HL-60/S4 (cell line): Measurements from ENCODE around the gene DHCR7.

Source experiments
- in situ Hi-C: fragments of 300-500 bp; cut with MboI; formaldehyde crosslinking; loops from 2 replicates; pipeline ENCODE4 v1.14.3; 2022; ENCODE audit warnings: low sequenced_read_pairs

DHCR7 gene

DNA sequence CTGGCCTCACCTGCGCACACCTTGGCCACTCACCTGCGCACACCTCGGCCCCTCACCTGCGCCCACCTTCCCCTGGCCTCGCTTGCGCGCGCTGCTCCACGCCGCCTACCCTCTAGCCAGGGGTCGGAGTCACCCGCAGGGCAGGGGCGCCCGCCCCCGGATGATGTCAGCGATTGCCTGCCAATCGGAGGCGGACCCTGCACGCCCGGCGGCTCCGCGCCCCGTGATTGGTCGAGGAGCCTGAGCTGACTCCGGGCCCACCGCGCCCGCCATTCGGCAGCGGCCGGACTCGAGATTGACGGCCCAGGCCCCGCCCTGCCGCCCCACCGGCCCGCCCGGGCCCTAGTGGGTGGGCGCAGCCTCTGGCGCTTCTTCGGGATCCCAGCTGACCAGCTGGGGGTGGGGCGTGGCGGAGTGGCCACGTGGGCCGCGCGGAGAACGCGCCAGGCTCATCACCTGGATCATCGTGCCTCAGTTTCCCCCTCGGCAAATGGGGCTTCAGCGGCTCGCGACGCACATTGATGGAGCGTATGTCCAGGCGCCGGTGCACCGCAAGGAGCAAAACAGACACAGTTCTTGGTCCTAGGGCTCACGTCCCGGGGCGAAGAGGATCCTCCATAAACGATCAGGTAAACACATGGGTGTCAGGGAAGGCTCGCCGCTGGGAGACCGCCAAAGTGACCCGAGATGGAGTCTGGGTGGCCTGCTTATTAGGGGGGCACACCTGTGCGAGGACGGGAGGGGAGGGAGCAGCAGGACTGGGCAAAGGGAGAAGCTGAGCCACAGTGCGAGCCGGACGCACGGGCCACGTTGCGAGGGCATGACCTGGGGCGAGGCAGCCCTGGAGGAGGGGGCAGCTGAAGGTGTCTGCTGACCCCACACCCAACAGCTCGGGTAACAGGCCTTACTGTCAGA lies at the start of gene DHCR7:
TSS of gene DHCR7 (minus strand) at position 137 of the 915 bp plus-strand sequence. CDS start 3,441 bp downstream, outside the sequence.
- in situ Hi-C loops = loop anchor here (25.0 kb wide), 1 partner anchor 89 kb away; the partner anchor contains the start of genes KRTAP5-7, KRTAP5-8 and KRTAP5-9

DNA sequence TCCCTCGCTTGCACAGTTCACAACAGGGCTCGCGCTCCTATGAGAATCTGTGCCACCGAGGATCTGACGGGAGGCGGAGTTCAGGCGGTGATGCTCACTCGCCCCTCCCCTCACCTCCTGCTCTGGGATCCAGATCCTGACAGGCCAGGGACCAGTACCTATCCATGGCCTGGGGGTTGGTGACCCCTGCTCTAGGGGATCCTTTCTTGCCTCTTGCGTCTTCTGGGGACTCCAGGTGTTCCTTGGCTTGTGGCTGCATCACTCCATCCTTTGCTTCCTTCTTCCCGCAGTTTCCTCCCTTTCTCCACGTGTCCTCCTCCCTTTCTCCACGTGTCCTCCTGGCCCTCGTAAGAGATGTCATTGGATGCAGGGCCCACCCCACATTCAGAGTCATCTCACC lies 48.2 kb upstream of the DHCR7 start:
- in situ Hi-C loops = no loop called here

DNA sequence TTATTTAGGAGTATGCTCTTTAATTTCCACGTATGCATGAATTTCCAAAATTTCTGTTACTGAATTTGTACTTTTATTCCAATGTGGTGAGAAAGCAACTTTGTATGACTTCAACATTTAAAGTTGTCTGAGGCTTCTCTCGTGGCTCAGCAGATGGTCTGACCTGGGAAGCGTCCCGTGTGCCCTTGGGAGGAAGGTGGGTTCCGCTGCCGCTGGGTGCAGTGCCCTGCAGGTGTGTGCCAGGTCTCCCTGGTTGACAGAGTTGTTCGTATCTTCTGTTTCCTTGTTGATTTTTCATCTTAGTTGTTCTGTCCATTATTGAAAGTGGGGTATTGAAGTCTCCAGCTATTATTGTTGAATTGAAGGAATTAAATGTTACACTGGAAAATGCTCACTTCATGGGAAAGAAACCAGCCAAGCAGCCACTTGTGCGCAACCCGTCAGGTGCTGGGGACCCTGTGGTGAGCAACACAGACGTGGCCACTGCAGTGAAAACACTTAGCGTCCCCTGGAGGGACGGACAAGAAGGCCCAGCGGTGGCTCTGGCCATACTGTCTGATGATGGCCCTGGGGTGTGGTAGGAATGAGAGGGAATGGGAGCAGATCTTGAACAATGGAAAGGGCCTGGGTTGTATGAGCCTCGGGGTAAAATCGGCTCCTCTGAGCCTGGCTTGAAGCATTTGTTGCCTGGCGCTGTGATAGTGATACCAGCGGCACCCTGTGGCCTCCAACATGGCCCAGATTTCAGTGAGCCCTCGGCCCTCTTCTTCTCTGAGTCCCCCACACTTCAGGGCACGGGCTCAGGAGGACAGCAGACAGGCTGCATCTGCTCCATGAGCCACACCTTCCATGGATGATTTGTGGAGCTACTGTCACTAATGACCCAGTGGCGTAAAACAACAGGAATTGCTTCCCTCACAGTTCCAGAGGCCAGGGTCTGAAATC lies 47.4 kb upstream of the DHCR7 start:
- in situ Hi-C loops = no loop called here

GRCh38 chr11:71491940-71492339 lies 43.7 kb upstream of the DHCR7 start:
- in situ Hi-C loops = no loop called here

DNA sequence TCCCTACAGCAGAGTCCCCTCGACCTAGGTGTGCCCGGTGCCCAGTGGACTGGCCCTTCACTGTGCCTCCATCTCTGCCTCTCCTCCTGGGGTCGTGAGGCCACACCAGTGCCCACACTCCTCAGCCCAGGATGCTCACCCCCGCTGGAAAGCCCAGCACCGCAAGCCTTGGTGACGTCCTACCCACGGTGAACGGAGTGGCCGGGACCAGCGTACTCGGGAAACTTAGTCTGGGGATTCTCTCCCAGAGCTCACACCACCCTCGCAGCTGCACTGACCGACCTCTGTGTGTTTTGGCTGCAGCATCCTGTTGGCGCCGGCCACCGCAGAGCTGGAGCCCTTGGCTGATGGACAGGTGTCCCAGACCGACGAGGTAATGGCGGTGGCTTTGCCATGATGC lies 43.3 kb upstream of the DHCR7 start:
- in situ Hi-C loops = no loop called here

- in situ Hi-C loops = no loop called here
Observed at GRCh38 chr11:71490731-71491390, 42.7 kb upstream of the DHCR7 start.

DNA sequence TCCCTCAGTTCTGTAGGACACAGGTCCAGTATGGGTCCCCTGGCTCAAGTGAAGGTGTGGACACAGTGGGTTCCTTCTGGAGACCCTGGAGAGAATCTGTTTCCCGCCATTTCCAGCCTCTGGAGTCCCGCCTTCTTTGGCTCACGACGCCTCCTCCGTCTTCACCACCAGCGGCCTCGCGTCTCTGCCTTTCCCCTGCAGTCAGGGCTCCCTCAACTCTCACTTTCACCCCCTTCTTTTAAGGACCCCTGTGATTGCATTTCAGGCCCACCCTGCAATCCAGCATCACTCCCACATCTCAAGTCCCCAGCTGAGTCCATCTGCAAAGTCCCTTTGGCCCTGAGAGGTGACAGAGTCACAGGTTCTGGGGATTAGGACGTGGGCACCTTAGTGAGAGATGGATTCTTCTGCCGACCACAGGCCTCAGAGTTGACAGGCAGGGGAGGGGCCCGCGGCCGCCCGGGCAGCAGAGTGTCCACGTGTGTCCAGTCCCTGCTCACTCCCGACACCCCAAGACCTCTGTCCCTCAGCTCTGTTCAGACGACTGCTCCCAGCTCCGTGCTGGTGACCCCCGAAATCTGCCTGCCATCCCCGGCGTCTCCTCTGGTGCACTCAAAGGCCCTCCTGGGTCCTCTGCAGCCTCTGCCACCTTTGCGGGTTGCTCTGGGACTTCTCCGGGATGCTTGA lies 42.0 kb upstream of the DHCR7 start:
- in situ Hi-C loops = no loop called here

DNA sequence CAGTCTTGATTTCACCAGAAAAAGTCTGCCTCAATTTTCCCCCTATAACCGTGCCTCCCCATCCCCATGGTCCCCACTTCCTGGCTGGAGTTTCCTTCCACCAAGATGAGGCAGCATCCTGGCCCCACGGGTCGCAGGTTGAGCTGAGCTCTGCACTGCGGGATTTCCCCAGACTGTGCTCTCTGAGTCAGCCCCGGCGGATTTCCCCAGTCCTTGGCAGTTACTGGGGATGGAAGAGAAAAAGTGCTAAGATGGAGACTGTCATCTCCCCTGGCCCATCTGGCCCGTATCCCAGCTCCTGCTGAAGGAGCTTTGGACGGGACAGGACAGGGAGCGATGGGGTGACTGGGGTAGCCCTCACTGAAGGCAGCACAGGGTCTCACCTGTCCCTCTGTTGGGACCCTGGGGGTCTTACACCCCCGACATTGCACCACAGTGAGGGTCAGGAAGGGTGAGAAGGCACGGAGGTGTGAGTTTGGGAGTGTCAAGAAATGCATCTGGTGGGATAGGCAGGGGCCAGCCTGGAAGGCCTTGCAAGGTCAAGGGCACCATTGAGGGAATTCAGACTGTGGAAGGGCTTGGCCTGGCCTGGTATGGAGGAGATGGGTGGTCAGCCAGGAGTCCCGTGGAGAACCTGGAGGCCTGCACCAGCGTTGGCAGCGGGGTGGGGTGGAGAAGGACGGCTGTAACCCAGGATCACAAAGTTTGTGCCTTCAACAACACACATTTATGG lies 41.3 kb upstream of the DHCR7 start:
- in situ Hi-C loops = no loop called here

- in situ Hi-C loops = no loop called here
Observed at GRCh38 chr11:71488681-71489270, 40.6 kb upstream of the DHCR7 start.

DNA sequence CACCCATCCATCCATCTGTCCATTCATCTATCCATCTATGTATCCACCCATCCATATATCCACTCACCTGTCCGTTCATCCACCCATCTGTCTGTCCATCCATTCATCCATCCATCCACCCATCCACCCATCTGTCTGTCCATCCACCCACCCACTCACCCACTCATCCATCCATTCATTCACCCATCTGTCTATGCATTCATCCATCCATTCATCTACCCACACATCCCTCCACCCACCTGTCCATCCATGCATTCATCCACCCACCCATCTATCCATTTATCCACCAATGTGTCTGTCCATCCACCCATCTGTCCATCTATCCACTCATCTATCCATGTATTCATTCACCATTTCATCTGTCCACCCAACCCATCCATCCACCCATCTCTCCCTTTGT lies 38.1 kb upstream of the DHCR7 start:
- in situ Hi-C loops = no loop called here

GRCh38 chr11:71485466-71485865 lies 37.3 kb upstream of the DHCR7 start:
- in situ Hi-C loops = no loop called here

GRCh38 chr11:71485063-71485399 lies 36.8 kb upstream of the DHCR7 start:
- in situ Hi-C loops = no loop called here

DNA sequence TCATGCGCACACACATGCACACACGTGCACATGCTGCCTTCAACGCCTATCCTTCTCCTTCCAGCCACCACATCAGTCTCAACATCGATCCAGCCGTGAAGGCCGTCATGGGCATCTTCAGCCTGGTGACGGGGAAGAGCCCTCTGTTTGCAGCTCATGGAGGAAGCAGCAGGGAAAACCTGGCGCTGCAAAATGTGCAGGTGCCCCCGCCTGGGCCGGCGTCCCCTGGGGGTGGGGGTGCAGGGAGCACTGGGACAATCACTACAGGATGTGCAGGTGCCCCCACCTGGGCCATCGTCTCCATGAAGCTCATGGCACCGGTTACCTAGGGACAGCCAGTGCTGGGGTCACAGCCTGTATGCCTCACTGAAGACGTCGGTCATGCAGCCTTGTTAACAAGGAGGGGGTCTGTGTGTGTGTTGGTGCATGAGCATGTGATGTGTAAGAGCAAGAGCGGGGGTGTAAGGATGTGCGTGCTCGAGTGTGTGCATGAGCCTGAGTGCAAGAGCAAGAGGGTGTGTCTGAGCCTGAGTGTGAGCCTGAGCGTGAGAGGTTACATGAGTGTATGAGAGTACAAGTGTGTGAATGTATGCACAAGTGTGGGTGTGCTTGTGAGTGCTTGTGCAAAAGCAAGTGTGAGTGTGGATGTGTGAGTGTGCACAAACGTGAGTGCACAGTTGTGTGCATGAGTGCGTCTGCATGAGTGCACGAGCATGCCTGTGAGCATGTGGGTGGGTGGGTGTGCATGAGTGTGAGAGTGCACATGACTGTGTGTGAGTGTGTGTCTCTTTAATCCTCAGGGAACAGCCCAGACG lies 36.3 kb upstream of the DHCR7 start:
- in situ Hi-C loops = no loop called here

DNA sequence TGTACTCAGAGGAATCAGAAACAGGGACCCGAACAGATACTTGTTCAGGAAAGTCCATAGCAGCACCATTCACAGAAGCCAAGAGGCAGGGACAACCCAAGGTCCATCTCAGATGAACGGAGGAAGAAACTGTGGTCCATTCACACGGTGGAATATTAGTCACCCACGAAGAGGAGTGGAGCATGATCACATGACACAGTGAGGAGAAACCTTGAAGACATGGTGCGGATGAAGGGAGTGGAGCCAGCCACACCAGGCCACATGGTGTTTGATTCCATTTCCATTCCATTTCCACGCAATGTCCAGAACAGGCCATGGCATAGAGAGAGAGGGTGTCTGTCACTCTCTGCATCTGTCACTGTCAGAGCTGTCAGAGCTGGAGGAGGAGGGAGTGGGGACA lies 35.5 kb upstream of the DHCR7 start:
- in situ Hi-C loops = no loop called here

DNA sequence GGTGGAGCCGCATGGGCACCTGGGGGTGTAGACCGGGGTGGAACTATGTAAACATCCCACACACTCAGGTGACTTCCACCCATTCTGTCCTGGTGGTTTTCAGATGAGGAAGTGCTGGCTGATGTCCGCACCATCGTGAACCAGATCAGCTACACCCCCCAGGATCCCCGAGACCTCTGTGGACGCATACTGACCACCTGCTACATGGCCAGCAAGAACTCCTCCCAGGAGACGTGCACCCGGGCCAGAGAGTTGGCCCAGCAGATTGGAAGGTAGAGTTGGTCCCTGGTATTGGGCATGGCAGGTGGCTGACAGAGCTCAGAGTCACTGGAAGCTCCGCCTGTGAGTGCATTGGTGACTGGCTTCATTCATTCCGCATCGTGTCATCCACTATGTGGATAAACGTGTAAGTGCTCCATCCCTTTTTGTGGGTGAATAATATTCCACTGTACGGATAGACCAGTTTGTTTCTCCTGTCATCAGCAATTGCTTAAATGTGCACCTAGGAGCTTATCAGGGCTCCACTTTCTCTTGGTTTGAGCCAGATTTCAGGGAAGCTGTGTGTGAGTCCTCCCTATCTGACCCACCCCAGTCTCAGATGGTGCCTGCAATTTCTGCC lies 34.7 kb upstream of the DHCR7 start:
- in situ Hi-C loops = no loop called here

DNA sequence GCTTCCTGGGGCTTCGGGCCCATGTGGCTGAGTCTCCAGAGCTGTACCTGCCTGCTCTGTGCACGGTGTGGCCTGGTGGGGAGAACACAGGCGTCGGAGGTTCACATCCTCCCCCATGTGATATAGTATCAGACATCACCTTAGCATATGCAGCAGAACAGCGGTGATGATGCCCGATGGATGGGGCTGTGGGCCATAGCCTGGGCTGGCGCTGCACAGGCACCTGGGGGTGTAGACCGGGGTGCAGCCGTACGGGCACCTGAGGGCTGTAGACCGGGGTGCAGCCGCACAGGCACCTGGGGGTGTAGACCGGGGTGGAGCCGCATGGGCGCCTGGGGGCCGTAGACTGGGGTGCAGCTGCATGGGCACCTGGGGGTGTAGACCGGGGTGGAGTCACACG lies 34.0 kb upstream of the DHCR7 start:
- in situ Hi-C loops = no loop called here

DNA sequence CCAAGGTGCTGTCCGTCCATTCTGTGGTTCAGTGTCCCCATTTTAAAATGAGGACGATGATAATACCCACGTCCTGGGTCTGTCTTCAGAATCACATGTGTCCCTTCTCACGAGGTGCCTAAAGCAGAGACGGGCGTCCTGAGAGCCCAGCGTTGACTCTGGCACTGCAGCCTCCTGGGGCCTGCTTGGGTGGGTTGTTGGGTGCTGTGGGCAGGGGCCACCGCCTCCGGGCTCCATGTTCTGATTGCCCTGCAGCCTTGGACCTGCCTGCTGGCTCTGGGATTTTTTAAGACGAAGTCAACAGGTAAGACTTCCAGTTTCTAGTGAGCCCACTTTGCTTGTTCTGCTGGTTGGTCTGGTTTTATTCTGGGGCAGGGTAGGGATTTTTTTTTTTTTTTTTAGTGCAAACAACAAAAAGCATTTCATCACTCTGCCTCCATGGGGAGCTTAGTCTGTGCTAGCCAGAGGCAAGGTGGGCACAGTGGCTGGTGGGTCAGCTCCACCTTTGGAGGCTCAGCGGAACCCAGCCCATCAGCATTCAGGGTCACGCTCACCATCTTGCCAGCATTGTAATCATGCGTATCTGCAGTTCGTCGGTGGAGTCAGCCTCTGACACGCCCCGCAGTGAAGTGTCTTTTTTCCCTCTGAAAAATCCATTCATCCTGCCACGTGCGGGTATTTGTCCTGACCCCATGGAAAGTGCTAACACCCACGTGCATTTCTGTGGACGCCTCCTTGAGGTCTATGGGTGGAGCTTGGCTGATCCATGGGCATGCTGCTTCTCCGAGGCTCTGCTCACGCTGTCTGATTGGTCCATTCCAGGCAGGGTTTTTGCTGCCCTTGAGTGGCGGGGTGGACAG lies 33.1 kb upstream of the DHCR7 start:
- in situ Hi-C loops = no loop called here

- in situ Hi-C loops = no loop called here
Observed at GRCh38 chr11:71478528-71478840, 30.3 kb upstream of the DHCR7 start.
